IPS-NIHi7 (cell line): ENCODE data around the gene SLC35F3.
"Not testable (repeated sequence)": the region's sequence is repeated elsewhere in the genome, so short reads cannot be mapped to it uniquely, and the experiment has no call there.

Experiments used
- DNase-seq: peaks from one replicate; pipeline ENCODE4 v3.0.0; 2012; ENCODE audit warnings: mixed read lengths; ENCODE audit errors: extremely low spot score

The SLC35F3 gene

DNA sequence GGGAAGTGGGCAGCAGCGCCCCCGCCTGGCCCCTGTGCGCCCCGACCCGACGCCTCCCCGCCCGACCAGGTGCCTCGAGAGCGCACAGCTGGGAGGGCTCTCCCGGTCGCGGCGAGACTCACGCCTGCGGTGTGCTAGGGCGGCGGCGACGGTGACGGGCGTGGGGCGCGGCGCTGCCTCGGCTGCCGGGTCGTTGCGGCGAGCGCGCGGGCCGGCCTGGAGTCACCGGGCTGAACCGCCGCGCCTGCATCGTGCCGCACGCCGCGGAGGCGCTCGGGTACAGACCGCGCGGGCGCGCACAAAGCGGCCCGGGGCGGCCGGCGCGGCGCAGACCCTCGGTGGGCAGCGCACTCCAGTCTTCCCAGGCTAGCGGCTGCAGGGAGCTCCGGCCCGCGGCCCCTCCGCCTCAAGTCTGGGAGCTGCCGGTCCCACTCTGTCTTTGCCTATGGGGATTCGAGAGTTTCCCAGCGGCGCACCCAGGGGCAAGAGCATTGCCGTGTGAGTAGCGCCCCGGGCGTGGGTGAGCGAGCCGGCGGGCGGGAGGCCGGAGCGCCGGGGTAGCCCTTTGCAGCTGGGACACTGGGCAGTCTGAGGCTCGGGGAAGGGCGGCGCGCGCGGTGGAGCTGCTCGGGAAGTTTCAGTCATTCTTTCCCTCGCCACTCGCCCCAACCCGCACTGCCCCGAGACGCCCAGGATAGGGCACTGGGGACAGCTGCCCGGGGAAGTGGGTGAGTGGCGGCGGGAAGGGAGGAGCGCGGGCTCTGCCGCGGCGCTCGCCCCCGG lies at the start of gene SLC35F3:
SLC35F3 (plus strand) TSS at position 44 of the 783 bp plus-strand sequence.
- peak; percentile 95 for DNase-seq

DNA sequence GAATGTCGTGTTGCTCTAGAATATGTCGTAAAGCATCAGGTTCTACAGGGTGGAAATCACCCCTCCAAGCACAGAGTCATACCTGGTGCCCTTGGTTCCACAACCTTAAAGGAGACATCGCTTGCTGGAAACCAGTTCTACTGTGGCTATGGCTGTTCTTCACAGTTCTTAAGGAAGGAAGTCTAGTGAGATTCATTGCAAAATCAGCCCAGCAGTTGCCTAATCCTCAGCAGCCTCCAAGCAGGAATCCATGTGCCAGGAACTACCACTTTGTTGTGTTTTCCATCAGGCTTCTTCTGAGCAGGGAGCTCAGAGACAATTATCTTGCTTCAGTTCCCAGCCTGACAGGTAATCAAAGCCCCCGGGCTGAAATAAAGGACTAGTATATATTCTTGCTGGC lies 45.0 kb upstream of the SLC35F3 start:
- no peak for DNase-seq

DNA sequence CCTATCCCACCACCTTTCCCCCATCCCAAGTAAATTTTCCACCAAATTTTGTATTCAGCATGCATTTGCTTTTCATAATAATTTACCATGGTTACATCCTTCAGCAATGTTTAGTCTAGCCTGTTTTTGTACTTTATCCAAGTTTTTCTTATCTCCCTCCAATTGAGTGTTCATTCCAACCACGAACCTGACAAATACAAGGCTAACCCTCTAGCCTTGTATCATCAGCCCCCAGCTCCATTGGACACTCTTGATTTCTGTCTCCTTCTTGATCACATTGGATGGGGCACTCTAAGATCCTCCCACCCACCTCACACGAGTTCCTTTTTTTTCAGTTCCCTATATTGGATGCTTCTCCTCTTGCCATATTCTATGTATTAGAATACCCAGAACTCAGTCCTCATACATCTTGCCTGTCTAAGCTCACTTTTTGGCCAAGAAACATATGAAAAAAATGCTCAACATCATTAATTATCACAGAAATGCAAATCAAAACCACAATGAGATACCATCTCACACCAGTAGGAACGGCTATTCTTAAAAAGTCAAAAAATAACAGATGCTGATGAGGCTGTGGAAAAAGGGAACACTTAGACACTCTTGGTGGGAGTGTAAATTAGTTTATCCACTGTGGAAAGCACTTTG lies 40.5 kb upstream of the SLC35F3 start:
- DNase-seq = no peak

DNA sequence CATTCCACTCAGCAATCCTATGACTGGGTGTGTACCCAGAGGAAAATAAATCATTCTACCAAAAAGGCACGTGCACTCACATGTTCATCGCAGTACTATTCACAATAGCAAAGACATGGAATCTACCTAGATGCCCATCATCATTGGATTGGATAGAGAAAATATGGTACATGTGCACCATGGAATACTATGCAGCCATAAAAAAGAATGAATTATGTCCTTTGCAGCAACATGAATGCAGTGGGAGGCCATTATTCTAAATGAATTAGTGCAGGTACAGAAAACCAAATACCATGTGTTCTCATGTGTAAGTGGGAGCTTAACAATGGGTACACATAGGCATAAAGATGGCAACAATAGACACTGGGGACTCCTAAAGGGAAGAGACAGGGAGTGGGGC lies 39.9 kb upstream of the SLC35F3 start:
- DNase-seq = no peak

DNA sequence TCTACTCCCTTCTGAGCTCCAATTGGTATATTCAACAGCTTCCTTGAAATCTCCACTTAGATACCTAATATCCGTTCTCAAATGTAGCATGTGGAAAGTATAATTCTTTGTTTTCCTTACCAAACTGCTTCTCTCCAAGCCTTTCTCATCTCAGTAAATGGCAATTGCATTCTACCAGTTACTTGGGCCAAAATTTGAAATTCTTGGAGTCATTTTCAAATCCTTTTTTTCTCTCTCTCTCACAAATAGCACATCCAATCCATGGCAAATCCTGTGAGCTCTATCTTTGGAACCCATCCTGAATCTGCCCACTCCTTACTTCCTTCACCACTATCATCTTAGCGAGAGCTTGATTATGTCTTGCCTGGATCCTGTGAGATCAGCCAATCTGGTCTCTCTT lies 39.3 kb upstream of the SLC35F3 start:
- no peak for DNase-seq

DNA sequence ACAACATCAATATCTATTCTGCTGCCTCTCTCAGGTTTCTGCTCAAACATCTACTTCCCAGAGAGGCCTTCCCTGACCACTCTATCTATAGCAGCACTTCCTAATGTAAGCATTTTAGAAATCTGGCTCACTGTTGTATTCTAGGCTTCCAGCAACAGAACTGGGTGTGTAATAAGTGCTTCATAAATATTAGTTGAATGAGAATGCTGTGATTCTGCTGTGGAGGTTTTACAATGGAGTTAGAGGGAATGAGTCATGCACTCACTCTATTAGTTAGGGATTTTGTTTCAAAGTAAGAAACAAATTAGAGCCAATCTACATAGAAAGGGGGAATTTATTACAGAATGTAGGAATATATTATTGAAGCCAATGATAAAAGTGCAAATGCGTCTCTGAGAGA lies 38.6 kb upstream of the SLC35F3 start:
- no peak for DNase-seq

DNA sequence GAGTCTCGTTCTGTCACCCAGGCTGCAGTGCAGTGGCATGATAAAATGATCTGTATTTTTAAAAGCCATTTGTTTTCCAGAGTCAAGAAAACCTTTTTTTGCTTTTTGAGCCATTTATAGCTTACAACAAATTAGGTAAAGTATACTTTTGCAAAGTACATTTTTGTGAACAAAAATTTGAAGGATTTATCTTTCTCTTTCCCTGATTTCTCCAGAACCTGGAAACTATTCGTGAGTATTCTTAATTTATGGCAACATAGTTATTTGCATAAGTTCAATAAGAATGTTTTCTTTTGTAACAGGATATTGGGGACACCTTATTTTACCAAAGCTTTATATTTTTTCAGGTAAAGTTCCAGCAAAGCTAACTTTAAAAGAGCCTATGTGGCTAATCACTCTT lies 37.4 kb upstream of the SLC35F3 start:
- DNase-seq = no peak

DNA sequence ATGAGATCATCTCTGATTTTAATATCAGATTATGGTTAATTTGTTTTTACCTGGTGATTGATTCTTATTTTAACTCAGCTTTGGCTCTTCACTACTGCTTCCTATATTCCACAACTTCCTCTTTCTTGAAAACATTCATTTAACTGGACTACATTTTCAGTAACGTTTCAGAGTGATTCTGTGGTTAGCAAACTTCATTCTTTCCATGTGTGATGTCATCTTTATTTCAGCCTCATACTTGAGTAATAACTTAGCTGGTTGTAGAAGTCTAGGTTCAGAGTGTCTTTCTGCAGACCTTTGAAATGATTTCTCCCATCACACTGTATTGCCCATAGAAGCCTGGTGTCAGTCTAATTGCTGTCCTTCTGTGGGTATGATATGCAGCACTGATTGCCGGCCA lies 36.0 kb upstream of the SLC35F3 start:
- DNase-seq = no peak

DNA sequence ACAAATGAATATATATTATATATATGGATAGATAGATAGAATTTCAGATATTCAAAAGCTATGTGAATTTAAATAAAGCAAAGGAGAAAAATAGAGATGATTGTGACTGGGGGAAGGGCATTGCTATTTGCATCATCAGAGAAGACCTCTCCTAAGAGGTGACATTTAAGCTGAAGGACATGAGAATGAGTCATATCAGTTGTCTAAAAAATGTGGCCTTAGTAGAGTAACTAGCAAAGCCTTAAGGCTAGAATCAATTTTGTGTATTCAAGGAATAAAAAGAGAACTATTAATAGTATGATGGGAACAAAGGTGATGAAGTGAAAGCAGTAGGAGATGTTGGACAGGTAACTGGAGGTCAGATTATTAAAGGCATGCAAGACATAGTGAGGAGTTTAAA lies 34.8 kb upstream of the SLC35F3 start:
- DNase-seq = no peak

DNA sequence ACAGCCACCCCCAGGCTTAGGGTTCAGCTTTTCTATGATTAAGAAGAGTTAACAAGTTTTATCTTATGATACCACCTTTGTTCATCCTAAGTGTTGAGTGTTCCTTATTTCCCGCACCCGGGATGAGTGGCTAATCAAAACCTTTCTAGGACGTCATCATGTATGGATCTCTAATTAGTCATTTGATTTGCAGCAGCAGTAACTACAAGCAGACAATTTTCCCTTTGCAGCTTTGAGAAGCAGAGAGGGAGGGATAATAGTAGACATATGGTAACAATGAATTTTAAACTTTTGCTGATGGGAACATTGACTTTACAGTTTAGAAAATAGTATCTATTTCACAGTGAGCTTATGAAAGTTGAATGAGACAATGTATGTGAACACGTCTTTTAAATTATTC lies 30.8 kb upstream of the SLC35F3 start:
- DNase-seq = no peak

DNA sequence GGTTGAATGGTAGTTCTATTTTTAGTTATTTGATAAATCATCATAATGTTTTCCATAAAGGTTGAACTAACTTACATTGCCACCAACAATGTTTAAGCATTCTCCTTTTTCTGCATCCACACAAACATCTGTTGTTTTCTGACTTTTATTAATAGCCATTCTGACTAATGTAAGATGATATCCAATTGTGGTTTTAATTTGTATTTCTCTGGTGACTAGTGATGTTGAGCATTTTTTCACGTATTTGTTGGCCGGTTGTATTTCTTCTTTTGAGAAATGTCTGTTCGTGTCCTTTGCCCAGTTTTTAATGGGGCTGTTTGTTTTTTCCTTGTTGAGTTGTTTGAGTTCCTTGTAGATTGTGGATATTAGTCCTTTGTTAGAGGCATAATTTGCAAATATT lies 24.6 kb upstream of the SLC35F3 start:
- no peak for DNase-seq

DNA sequence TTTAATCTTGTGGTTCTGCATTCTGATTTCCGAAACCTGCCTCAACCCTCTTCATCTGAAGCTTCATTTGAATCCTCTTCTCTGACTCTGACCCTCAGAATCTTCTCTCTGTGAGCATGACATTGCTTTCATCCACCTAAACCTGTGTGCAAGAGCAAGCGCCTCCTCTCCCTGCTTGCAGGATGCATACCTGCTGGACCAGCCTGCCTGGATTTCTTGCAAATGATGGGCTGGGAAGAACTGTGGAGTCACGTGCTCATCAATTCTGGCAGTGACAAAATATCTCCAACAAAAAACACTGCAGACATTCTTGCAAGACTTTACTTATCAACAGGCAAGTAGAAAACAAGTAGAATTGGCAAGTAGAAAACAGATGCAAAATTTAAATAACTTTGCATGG lies 20.8 kb upstream of the SLC35F3 start:
- peak; percentile 50 for DNase-seq

DNA sequence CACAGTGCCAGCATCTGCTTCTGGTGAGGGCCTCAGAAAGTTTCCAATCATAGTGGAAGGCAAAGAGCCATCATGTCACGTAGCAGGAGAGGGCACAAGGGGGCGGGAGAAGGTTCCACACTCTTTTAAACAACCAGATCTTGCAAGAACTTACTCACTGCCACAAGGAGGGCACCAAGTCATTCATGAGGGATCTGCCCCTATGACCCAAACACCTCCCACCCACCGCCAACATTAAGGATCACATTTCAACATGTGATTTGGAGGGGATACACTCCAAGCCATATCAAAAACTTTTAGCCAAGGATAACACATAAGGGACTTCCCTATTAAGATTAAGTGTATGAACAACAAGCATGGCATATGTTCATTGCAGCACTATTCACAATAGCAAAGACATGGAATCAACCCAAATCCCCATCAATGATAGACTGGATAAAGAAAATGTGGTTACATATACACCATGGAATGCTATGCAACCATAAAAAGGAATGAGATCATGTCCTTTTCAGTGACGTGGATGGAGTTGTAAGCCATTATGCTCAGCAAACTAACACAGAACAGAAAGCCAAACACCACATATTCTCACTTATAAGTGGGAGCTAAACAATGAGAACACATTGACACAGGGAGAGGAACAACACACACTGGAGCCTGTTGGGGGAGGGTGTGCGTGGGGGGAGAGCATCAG lies 19.9 kb upstream of the SLC35F3 start:
- DNase-seq = no peak

DNA sequence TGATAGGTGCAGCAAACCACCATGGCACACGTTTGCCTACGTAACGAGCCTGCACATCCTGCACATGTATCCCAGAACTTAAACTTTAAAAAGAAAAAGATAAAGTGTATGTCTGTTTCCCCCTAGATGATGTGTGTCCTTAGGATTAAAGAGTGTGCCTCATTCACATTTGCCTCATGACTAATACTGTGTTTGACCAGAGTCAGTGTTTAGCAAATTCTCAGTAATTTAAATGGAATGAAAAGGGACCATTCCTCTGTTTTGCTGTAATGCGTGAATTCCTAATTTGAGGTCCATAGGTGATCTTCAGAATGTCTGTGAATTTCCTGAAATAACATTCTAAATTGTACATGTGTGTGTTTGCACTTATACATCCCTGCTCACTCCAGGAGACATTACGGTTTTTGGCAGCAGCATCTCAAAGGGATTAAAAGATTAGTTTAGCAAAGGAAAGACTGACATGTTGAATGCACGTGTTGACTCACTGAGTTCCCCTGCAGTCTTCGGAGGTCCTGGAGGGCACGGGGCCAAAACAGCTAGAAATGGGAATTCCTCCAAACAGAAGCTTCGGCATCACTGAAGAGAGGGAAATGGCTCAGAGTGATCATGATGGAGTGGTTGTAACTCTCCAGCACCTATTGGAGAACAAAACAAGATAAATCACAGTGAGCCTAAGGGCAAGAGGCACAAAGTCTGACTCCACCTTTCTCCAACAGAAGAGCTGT lies 19.1 kb upstream of the SLC35F3 start:
- no peak for DNase-seq

DNA sequence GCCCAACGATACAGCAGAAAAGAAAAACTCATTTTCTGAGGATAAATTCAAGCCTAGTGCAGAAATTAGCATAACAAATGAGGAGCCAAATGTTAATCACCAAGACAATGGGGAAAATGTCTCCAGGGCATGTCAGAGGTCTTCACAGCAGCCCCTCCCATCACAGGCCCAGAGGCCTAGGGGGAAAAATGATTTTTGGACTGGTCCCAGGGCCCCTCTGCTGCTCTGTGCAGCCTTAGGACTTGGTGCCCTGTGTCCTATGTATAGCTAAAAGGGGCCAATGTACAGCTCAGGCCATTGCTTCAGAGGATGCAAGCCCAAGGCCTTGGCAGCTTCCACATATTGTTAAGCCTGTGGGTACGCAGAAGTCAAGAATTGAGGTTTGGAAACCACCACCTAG lies 13.3 kb upstream of the SLC35F3 start:
- DNase-seq = not testable (repeated sequence)

DNA sequence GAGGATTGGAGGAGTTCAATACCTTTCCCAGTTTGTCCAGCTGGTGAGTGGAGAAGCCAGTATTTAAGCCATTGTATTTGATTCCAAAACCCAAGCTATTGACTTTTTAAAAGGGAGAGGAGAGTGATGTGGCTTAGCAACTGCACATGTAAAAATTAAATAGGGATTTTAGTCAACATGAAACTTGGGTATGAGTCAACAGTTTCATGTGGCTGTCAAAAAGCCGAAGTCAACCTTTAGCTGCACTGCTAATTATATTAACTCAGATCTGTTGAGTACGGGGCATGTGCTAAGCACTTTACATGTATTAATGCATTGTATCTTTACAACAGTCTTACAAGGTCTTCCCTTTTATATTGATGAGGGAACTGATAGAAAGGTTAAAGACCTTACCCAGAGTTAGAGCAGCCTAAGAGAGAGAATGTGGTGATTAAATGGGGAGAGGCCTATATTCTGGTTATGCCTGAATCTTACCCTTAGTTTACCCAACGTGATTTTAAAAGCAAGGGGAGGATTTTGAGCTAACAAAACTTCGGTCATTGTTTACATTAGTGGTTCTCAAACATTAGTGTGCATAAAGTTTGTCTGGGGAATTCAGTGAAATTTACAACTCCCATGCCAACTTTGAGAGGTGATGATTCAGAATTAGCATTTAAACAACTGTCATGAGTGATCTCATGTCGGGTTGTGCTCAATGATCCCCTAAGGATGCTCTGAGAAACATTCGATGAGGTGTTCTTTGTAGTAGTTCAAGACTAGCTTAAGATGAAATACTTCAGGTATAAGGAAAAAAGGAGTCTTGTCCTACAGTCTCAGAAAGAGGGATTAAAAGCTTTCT lies 6.9 kb upstream of the SLC35F3 start:
- no peak for DNase-seq

DNA sequence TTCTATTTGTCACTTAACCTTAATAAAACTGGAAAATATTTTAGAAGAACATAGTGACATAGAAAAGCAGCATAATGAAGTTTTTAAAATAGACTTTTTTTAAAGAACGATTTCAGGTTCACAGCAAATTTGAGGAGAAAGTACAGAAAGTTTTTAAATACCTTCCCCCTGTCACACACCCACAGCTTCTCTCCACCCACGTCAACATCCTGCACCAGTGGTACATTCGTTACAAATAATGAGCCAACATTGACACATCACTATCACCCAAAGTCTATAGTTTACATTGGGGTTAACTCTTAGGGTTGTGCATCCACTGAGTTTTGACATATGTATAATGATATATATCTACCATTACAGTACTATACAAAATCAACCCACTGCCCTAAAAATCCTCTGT lies 3.0 kb upstream of the SLC35F3 start:
- no peak for DNase-seq

DNA sequence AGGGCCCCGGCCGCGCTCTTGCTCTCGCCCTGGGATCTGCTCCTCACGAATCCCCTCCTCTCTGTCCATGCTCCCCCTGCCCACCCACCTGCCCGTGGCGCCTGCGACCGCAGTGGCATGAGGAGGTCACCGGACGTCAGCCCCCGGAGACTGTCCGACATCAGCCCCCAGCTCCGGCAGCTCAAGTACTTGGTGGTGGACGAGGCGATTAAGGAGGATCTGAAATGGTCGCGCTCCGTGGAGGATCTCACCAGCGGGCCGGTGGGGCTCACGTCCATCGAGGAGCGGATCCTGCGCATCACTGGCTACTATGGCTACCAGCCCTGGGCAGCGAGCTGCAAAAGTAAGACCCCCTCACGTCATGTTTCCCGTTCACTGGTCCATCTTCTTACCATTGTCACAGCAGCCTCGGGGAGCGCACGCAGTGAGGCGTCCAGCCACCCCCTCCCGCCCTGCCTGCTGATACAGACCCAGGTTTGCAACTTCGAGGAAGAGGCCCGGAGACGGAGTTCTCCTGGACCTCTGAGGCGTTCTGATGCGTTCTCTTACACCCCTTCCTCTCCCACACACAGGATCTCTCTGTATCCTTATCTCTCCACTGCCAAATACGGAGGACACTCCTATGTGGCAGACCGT lies 1.1 kb downstream of the SLC35F3 start:
- peak; percentile 13 for DNase-seq

DNA sequence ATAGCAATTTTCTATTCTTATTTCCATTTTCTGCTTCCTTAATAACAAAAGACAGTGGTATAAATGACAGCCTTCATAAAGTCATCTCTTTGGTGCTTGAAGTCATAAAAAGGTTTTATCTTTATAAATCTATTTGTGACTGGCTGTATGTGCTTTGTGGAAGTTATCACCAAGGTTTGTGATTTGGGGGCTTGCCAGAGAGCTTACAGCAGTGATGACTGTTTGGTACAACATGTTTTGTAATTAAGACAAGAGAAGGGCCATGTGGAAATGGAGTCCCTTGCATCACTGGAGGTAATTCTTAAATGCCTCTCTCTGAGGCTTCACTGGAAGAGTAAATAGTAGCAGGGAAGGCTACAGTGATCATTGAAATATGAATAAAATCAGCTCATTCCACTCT lies 2.7 kb downstream of the SLC35F3 start:
- DNase-seq = no peak

DNA sequence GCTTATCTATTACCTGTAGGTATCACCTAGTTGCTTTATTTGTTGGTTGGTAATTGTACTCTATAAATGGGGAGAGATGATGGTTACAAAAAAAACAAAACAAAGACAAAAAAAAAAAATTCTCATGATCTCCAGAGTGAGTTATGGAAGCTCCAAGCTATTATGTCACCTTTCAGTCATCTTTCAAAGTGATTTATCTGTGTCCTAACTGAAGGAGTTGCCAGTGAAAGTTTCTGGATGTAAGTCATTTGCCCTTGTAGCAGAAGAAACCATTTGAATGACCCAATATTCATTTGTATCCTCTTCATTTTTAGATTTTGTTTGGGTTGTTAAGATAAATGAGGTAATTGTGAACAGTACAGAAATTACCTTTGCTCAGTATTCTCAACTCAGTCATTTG lies 3.6 kb downstream of the SLC35F3 start:
- no peak for DNase-seq

DNA sequence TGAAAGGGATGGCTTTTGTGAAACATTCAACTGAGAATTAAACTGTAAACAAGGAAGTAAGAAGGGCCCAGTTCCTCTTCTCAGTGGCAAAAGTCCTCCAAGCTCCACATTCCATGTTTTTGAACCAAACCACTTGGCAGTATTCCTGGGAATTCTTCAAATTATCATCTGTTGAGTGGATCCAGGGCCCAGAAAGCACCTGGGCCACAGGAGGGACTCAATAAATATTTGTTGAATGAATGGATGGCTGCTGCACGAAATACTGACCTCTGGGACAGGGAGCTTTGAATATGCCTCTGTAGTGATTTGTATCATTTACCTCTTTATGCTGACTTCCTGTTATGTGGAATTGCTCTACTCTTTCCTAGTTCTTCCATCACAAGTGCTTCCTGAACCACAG lies 4.7 kb downstream of the SLC35F3 start:
- no peak for DNase-seq
